PC-3 (cell line): ENCODE measurements around the gene DHX30. TPM values are rescaled to one million over a fixed set of nuclear protein-coding genes. Genes with fewer than 3 reads are reported as not detected.

Source experiments
- ATAC-seq: fragments of 200-7000 bp; cut with Tn5 transposase; 2 replicates; pipeline ENCODE4 v1.9.1; 2020; ENCODE audit warnings: mild to moderate bottlenecking, moderate library complexity
- BruUV-seq: library from RNA; stranded (reverse); fragments of 400-500 nt; replicated peaks from 2 replicates; lab custom pipeline; 2021; lab: Mats Ljungman, UMichigan
- CTCF ChIA-PET: fragments of 300-600 bp; sonication (Branson Sonifier 250); formaldehyde crosslinking; loops from one replicate; lab custom pipeline; 2022; ENCODE audit warnings: antibody characterized with exemption; lab: Charles Lee
- POLR2A ChIA-PET: fragments of 300-600 bp; sonication (Branson Sonifier 250); formaldehyde crosslinking; loops from one replicate; lab custom pipeline; 2022; ENCODE audit warnings: antibody characterized with exemption; ENCODE audit not compliant: unreplicated experiment; lab: Charles Lee
- DNase-seq: peaks from one replicate; pipeline ENCODE4 v3.0.0-alpha.2; 2015
- H2AFZ ChIP-seq: fragments of 300-600 bp; sonication (generic); 2 replicates; pipeline ENCODE4 v1.6.0; 2016; ENCODE audit warnings: antibody characterized with exemption, low read length
- H3F3A ChIP-seq: fragments of 300-600 bp; sonication (generic); one replicate; pipeline ENCODE4 v1.6.0; 2017; ENCODE audit warnings: antibody characterized with exemption, low read length, control low read depth, mild to moderate bottlenecking; ENCODE audit not compliant: unreplicated experiment
- H3K27ac ChIP-seq: fragments of 300-600 bp; sonication (generic); 2 replicates; pipeline ENCODE4 v1.5.1; 2016; ENCODE audit warnings: mild to moderate bottlenecking, low read length
- H3K27me3 ChIP-seq: fragments of 300-600 bp; sonication (generic); 2 replicates; pipeline ENCODE4 v1.6.1; 2016; ENCODE audit warnings: low read length, mixed read lengths
- H3K36me3 ChIP-seq: fragments of 300-600 bp; sonication (generic); 2 replicates; pipeline ENCODE4 v1.6.1; 2016; ENCODE audit warnings: low read depth, mixed run types, low read length, mixed read lengths
- H3K4me1 ChIP-seq: fragments of 300-600 bp; sonication (generic); 2 replicates; pipeline ENCODE4 v1.5.1; 2016; ENCODE audit warnings: low read length; ENCODE audit not compliant: insufficient read depth
- H3K4me2 ChIP-seq: fragments of 300-600 bp; sonication (generic); 2 replicates; pipeline ENCODE4 v1.6.0; 2016; ENCODE audit warnings: low read length
- H3K4me3 ChIP-seq: fragments of 300-600 bp; sonication (generic); 2 replicates; pipeline ENCODE4 v1.5.1; 2016; ENCODE audit warnings: mild to moderate bottlenecking, low read length, mixed read lengths
- H3K79me2 ChIP-seq: fragments of 300-600 bp; sonication (generic); 2 replicates; pipeline ENCODE4 v1.6.1; 2017; ENCODE audit warnings: low read length, mixed read lengths
- H3K9ac ChIP-seq: fragments of 300-600 bp; sonication (generic); 2 replicates; pipeline ENCODE4 v1.6.0; 2016; ENCODE audit warnings: mild to moderate bottlenecking, low read length
- H3K9me2 ChIP-seq: fragments of 300-600 bp; sonication (generic); replicated peaks from 2 replicates; pipeline ENCODE4 v1.6.1; 2016; ENCODE audit warnings: mixed run types, low read length, mixed read lengths
- H3K9me3 ChIP-seq: fragments of 300-600 bp; sonication (generic); 2 replicates; pipeline ENCODE4 v1.6.1; 2016; ENCODE audit warnings: low read length, mixed read lengths
- H4K20me1 ChIP-seq: fragments of 300-600 bp; sonication (generic); 2 replicates; pipeline ENCODE4 v1.6.1; 2016; ENCODE audit warnings: low read length, mixed read lengths
- CTCF ChIP-seq: fragments of 300-600 bp; sonication (generic); conservative IDR thresholded peaks from 2 replicates; pipeline ENCODE4 v1.5.1; 2017; ENCODE audit warnings: antibody characterized with exemption, low read depth, mild to moderate bottlenecking, low read length
- EZH2 ChIP-seq: fragments of 300-600 bp; sonication (generic); IDR thresholded peaks from one replicate; pipeline ENCODE4 v1.6.1; 2017; ENCODE audit warnings: antibody characterized with exemption, mild to moderate bottlenecking, low read length; ENCODE audit not compliant: unreplicated experiment
- EZH2phosphoT487 ChIP-seq: fragments of 300-600 bp; sonication (generic); IDR thresholded peaks from 2 replicates; pipeline ENCODE4 v1.6.1; 2018; ENCODE audit warnings: mild to moderate bottlenecking, antibody characterized with exemption, low read length, borderline replicate concordance
- intact Hi-C: fragments of 100-400 bp; cut with micrococcal nuclease; formaldehyde crosslinking; loops from 2 replicates; pipeline ENCODE4 v1.9.0; 2023
- total RNA-seq: library from RNA; depleted of rRNA; stranded (reverse); fragments of >200 nt; gene quantifications from 2 replicates; pipeline ENCODE4 v1.2.3, GENCODE V29; 2014

DHX30 gene
- total RNA-seq, 1 experiment from 2014 or later = 152 TPM

- DNase-seq = peak; percentile 39
- Histone ChIP-seq H3K4me2 (peak overlapping the region; percentile 90), H3K9me3 (no peaks in the 10 kb centered on the region), H4K20me1 (peaks cover 28% of the 10 kb centered on the region), H3F3A (no peaks in the 10 kb centered on the region), H3K4me3 (peak overlapping the region; percentile 82), H3K27me3 (no peaks in the 10 kb centered on the region), H3K4me1 (peaks cover 20% of the 10 kb centered on the region), H3K9me2 (no peaks in the 10 kb centered on the region), H3K27ac (peak overlapping the region; percentile 82), H3K9ac (peak overlapping the region; percentile 98), H2AFZ (peak overlapping the region; percentile 71), H3K36me3 (no peaks in the 10 kb centered on the region; the same call in 1 of the 2 replicates), H3K79me2 (peaks cover 56% of the 10 kb centered on the region)
- intact Hi-C loops = loop anchor here (2.0 to 10.0 kb wide), 2 partner anchors 116 to 268 kb away; partner anchors contain the start of gene ELP6
- CTCF ChIA-PET = no interaction called here
- TF ChIP-seq EZH2 = no peak
- 0 out of 2 replicates have a peak, but pooled peaks have one; percentile 18 for TF ChIP-seq EZH2phosphoT487
- no peak for TF ChIP-seq CTCF
- BruUV-seq = TSS peak; percentile 72
- ATAC-seq = peak; percentile 44
- POLR2A ChIA-PET = interaction anchor here (0.6 to 0.7 kb wide), 4 partner anchors 55 to 495 kb away, joined by 6 to 17 read pairs (median 10); no protein-coding TSS in a partner anchor
These were observed 21.9 kb upstream of the DHX30 start for GRCh38 chr3:47780741-47781684.

DNA sequence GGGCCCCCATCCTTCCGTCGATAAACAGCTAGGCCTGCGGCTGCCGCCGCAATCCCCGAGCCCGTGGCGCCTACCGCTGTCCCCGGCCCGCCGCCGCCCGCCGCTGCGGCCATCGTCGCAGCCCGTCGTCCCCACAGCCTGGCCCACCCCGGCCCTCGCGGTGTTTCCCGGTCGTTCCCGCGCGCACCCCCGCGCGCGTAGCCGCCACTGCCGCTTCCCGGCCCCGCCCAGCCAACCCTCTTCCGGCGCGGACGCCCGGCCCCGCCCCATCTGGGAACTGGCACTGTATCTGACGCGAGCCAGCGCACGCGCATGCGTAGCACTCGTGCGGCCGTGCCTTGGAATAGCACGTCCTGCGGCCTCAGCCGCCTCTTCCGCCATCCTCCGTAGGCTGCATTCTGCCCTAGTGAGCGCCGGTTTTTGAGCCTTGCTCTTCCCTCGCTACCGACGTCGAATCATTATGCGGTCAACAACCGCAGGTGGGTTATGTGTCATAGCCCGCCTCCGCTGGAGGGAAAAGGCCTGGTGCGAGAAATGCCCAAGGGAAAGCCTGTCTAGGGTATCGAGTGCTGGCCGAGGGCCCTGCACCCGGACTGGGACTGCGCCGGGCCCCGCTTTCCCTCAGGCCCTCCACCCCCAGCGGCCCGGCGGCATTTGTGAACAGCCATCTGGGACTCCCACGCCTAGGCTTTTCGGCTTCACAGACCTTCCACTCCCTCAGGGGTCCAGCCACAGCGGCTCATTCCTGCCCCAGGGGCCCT, 21.1 kb upstream of the DHX30 start, which contains the start of gene SMARCC1:
Gene SMARCC1, minus strand, starts transcription at position 209 of the 761 bp plus-strand sequence. Its CDS starts 96 bp downstream, at position 113.
- DNase-seq (peak; percentile 99), ATAC-seq (peak; percentile 87)
- Histone ChIP-seq H3K27ac (peak within 1 kb of the TSS; percentile 82), H3K9me3 (no peaks in the 10 kb centered on the region), H3K27me3 (no peaks in the 10 kb centered on the region), H3K4me3 (peak within 1 kb of the TSS; percentile 82), H3F3A (no peaks in the 10 kb centered on the region), H3K36me3 (no peaks in the 10 kb centered on the region; the same call in 1 of the 2 replicates), H3K79me2 (peaks cover 48% of the 10 kb centered on the region), H3K9ac (peak within 1 kb of the TSS; percentile 98), H2AFZ (peak within 1 kb of the TSS; percentile 74), H3K4me1 (peaks cover 20% of the 10 kb centered on the region), H3K9me2 (no peaks in the 10 kb centered on the region), H4K20me1 (peaks cover 23% of the 10 kb centered on the region), H3K4me2 (peak within 1 kb of the TSS; percentile 90)
- CTCF ChIA-PET = no interaction called here
- intact Hi-C loops = loop anchor here (2.0 to 10.0 kb wide), 2 partner anchors 117 to 269 kb away; partner anchors contain the start of gene ELP6
- TSS peak; percentile 84 for BruUV-seq
- POLR2A ChIA-PET = interaction anchor here (0.6 to 0.7 kb wide), 2 partner anchors 202 to 495 kb away, joined by 6 to 17 read pairs; no protein-coding TSS in a partner anchor
- no peak for TF ChIP-seq CTCF
- 0 out of 2 replicates have a peak, but pooled peaks have one; percentile 17 for TF ChIP-seq EZH2phosphoT487
